ENCODE measurements around the gene SAPCD2. TPM values are rescaled to one million over a fixed set of nuclear protein-coding genes. Genes with fewer than 3 reads are reported as not detected.
A peak's percentile ranks its signal among the peaks of the same experiment; 100 is the strongest.

The SAPCD2 gene
- total and polyA plus RNA-seq, 2 of the 8 experiments (the other 6 are each of a cell fraction or from before 2014, with no cell fraction given) = 12.7 to 32.1 TPM

DNA sequence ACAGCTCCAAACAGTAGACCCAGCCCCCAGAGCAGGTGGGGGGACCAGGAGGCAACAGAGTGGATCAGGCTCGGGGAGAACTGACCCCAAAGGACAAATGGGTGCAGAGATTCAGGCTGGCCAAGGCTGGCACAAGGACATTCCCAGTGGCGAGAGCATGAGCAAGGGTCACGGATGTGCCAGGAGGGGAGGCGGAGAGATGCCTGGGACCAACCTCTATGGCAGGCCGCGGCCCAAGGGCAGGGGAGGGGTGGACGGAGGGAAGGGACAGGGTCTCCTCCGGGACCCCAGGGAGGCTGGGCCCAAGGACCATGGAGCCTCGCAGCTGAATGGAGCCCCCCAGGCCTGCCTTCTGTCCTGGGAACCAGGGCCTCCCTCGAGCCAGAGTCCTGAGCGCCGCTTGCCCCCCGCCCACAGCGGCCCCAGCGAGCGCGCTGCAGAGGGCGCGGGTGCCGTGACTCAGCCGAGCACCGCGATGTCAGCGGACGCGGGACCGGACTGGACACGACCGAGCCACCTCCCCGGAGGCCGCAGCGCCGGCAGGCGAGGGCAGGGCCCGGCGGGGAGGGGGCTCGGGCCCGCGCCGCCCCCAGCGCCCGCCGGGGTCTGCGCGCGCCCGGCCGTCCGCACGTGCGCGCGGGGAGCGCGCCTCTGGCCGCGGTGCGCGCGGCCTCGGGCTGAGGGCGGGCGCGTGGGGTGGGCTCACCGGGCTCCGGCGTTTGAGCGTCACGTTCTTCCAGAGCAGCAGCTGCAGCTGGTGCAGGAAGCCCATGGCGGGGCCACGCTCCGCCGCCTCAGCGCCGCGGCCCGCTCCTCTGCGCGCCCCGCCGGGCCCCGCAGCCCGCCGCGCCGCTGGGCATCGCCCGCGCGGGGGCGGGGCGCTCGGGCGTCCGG lies 42.7 kb downstream of the SAPCD2 start, which contains the start of gene ABCA2 (continued):
- TF ChIP-seq POLR2AphosphoS5 (IDR thresholded peaks at IDR 0.05; ENCODE audit: low read depth, low read length) = no peak
- no peak for TF ChIP-seq PHF8 (conservative IDR thresholded peaks at IDR 0.05; ENCODE audit: low read depth, low read length)
- TF ChIP-seq GABPA (IDR thresholded peaks at IDR 0.05; ENCODE audit: borderline replicate concordance, insufficient read depth, low read length) = peak; percentile 60; the same call in 1 of the 2 replicates
- no peak for TF ChIP-seq SP1 (IDR thresholded peaks at IDR 0.05; ENCODE audit: low read depth, low read length)
- TF ChIP-seq ASH2L (IDR thresholded peaks at IDR 0.05; ENCODE audit: low read length) = no peak
